Panc1 (cell line): Measurements from ENCODE around the gene ZFAND3.

Source experiments
- POLR2AphosphoS5 ChIP-seq: IDR thresholded peaks from 2 replicates; pipeline ENCODE4 v1.6.1; 2012; ENCODE audit warnings: mild to moderate bottlenecking, low read depth, low read length, moderate library complexity
- TF ChIP-seq, protein P1 (sequence below): fragments of 450-650 bp; IDR thresholded peaks from 2 replicates; pipeline ENCODE4 v1.5.1; 2017; ENCODE audit warnings: mild to moderate bottlenecking

GRCh38 chr6:38032797-38033196 lies 213.3 kb downstream of the ZFAND3 start:
- TF ChIP-seq POLR2AphosphoS5, result no peak
- TF ChIP-seq, protein P1, sequence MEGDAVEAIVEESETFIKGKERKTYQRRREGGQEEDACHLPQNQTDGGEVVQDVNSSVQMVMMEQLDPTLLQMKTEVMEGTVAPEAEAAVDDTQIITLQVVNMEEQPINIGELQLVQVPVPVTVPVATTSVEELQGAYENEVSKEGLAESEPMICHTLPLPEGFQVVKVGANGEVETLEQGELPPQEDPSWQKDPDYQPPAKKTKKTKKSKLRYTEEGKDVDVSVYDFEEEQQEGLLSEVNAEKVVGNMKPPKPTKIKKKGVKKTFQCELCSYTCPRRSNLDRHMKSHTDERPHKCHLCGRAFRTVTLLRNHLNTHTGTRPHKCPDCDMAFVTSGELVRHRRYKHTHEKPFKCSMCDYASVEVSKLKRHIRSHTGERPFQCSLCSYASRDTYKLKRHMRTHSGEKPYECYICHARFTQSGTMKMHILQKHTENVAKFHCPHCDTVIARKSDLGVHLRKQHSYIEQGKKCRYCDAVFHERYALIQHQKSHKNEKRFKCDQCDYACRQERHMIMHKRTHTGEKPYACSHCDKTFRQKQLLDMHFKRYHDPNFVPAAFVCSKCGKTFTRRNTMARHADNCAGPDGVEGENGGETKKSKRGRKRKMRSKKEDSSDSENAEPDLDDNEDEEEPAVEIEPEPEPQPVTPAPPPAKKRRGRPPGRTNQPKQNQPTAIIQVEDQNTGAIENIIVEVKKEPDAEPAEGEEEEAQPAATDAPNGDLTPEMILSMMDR, result no peak
